ENCODE data around the gene ZNF850. TPM values are rescaled to one million over a fixed set of nuclear protein-coding genes. Genes with fewer than 3 reads are reported as not detected.
"Not testable (repeated sequence)": the region's sequence is repeated elsewhere in the genome, so short reads cannot be mapped to it uniquely, and the experiment has no call there.

ZNF850 gene
- total RNA-seq, 4 donors from 2014 or later: 1.9 to 3.3 (median 2.5) TPM

DNA sequence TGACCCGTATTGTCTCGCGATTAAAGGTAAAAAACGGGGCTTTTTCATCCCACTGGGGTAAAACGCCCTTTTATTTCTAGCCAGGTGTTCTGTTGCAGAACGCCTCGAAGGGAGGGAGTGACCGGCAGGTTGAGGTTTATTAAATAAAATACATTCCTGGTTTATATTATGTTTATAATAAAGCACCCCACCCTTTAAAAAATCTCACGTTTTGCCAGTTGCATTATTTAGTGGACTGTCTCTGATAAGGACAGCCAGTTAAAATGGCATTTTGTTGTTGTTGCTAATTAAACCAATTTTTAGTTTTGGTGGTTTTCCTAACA, 25.1 kb upstream of the ZNF850 start:
- peaks cover 0 to 46% (median 6%) of the 10 kb centered on the region in 4 donors for H3K9me3 ChIP-seq
- H3K4me3 ChIP-seq: peak overlapping the region; percentile 42 to 79 (median 62)
- H3K4me1 ChIP-seq: no peaks in the 10 kb centered on the region
- H3K36me3 ChIP-seq: peaks cover 0 to 20% (median 0%) of the 10 kb centered on the region in 3 donors
- TF ChIP-seq POLR2A (IDR thresholded peaks at IDR 0.05): no peak
- TF ChIP-seq, protein P1, sequence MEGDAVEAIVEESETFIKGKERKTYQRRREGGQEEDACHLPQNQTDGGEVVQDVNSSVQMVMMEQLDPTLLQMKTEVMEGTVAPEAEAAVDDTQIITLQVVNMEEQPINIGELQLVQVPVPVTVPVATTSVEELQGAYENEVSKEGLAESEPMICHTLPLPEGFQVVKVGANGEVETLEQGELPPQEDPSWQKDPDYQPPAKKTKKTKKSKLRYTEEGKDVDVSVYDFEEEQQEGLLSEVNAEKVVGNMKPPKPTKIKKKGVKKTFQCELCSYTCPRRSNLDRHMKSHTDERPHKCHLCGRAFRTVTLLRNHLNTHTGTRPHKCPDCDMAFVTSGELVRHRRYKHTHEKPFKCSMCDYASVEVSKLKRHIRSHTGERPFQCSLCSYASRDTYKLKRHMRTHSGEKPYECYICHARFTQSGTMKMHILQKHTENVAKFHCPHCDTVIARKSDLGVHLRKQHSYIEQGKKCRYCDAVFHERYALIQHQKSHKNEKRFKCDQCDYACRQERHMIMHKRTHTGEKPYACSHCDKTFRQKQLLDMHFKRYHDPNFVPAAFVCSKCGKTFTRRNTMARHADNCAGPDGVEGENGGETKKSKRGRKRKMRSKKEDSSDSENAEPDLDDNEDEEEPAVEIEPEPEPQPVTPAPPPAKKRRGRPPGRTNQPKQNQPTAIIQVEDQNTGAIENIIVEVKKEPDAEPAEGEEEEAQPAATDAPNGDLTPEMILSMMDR (IDR thresholded peaks at IDR 0.05): no peak
- DNase-seq: no peak
- no peaks in the 10 kb centered on the region for H3K27me3 ChIP-seq
- peak overlapping the region; percentile 37 to 80 (median 56) for H3K27ac ChIP-seq

DNA sequence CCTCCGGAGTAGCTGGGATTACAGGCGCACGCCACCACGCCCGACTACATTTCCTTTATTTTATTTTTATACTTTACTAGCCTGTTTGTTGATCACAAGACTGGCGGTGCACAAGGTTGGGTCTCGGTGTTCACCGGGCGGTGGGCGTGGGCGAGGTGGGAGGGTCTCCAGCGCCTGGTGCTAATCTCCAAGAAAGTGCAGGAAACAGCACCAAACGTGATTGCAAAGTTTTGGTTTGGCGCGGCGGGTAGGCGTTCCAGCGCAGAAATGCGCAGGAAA, 24.0 kb upstream of the ZNF850 start:
- TF ChIP-seq, protein P1 (IDR thresholded peaks at IDR 0.05): no peak
- no peak for TF ChIP-seq POLR2A (IDR thresholded peaks at IDR 0.05)
- Histone ChIP-seq H3K4me3 (peak overlapping the region; percentile 42 to 79 (median 62)), H3K4me1 (no peaks in the 10 kb centered on the region)

DNA sequence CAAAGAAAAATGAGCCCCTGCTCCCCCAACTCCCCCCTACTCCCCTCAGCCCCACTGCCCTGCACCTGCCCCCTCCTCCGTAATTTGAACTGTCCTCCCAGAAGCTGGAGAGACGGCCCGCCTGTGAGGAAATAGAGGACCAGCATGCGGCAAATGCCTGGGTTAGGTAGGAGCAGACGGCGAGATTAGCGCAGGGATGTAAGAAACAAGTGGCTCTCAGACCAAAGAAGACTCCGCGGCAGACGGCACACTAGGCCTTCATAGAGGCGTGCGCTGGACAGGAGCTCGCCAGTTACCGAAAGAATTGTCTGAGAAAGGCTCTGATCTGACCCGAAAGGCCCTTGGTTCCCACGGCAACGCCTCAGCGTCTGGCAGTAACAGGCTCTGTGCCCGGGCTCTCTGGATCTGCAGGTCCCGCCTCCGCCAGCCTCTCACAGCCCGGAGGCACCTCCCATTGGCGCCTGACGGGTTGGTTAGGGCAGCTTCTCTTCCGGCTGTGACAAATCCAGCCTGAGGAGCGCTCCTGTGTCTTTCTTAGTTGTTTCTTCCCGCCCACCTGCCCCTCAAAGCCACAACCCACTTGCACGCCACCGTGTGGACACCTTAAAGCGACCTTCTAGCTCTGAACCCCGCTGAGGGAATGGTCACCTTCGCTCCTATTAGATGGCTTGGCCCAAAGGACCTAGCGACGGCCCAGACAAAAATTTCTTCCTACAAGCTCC, 19.0 kb upstream of the ZNF850 start:
- not testable (repeated sequence) for H3K27ac ChIP-seq, H3K4me1 ChIP-seq, H3K4me3 ChIP-seq, H3K36me3 ChIP-seq, DNase-seq, H3K27me3 ChIP-seq
- H3K9me3 ChIP-seq: peaks cover 0 to 21% (median 8%) of the 10 kb centered on the region in 4 donors

More for the DNA sequence above, 24.0 kb upstream of the ZNF850 start:
- Histone ChIP-seq H3K27me3 (no peaks in the 10 kb centered on the region), H3K36me3 (peaks cover 0 to 11% (median 0%) of the 10 kb centered on the region in 3 donors), H3K27ac (peak overlapping the region in 3 of 4 donors; percentile 38 to 80 (median 74)), H3K9me3 (peaks cover 0 to 44% (median 8%) of the 10 kb centered on the region in 4 donors)
- no peak for DNase-seq

DNA sequence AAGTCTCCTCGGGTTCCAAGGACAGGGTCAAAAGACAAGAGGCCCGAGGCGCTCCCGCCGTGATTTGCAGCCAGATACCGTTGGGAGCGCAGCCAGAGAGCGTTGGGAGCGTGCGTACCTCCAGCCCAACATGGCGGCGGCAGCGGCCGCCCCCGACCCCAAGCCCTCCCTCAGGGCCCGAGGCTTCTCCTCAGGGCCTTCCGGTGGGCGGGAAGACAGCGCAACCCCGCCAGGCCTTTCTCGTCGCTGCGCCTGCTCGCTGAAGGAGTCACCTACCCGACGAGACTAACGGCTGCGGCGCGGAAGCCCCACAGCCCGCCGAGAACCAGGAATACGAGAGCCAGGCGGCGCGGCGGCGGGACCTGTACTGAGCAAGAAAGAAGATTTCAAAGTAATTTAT, 3.2 kb upstream of the ZNF850 start:
- H3K4me3 ChIP-seq: no peak overlapping the region

DNA sequence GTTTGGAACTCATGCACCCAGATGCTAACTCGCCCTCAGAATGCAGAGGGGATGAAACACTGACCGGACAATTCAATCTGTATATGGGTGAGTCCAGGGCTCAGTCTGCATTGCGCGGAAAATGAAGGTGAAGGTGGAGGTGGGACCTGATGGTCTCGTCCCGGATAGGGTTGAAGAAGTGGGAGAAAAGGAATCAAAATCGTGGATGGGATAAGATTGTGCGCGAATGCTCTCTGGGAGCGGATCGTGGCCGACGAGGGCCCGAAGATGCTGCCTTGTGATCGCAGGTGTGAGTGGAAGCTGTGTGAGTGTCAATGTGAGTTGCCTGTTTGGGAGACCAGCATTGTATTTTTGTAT, 594 bp upstream of the ZNF850 start:
- Histone ChIP-seq H3K27ac (peak overlapping the region in 3 of 4 donors; percentile 62 to 81 (median 78)), H3K36me3 (no peaks in the 10 kb centered on the region), H3K9me3 (peaks cover 0 to 43% (median 5%) of the 10 kb centered on the region in 4 donors), H3K4me3 (peak overlapping the region; percentile 62 to 79 (median 74)), H3K27me3 (no peaks in the 10 kb centered on the region), H3K4me1 (peaks cover 0 to 10% (median 2%) of the 10 kb centered on the region in 4 donors)
- TF ChIP-seq POLR2A (IDR thresholded peaks at IDR 0.05): no peak
- TF ChIP-seq, protein P1 (IDR thresholded peaks at IDR 0.05): no peak
- DNase-seq: no peak

More for the DNA sequence above, 3.2 kb upstream of the ZNF850 start:
- Histone ChIP-seq H3K9me3 (peaks cover 0 to 44% (median 7%) of the 10 kb centered on the region in 4 donors), H3K27me3 (no peaks in the 10 kb centered on the region), H3K27ac (no peak overlapping the region), H3K4me1 (peaks cover 0 to 10% (median 2%) of the 10 kb centered on the region in 4 donors), H3K36me3 (no peaks in the 10 kb centered on the region)
- DNase-seq: no peak
- TF ChIP-seq, protein P1 (IDR thresholded peaks at IDR 0.05): no peak
- TF ChIP-seq POLR2A (IDR thresholded peaks at IDR 0.05): no peak

DNA sequence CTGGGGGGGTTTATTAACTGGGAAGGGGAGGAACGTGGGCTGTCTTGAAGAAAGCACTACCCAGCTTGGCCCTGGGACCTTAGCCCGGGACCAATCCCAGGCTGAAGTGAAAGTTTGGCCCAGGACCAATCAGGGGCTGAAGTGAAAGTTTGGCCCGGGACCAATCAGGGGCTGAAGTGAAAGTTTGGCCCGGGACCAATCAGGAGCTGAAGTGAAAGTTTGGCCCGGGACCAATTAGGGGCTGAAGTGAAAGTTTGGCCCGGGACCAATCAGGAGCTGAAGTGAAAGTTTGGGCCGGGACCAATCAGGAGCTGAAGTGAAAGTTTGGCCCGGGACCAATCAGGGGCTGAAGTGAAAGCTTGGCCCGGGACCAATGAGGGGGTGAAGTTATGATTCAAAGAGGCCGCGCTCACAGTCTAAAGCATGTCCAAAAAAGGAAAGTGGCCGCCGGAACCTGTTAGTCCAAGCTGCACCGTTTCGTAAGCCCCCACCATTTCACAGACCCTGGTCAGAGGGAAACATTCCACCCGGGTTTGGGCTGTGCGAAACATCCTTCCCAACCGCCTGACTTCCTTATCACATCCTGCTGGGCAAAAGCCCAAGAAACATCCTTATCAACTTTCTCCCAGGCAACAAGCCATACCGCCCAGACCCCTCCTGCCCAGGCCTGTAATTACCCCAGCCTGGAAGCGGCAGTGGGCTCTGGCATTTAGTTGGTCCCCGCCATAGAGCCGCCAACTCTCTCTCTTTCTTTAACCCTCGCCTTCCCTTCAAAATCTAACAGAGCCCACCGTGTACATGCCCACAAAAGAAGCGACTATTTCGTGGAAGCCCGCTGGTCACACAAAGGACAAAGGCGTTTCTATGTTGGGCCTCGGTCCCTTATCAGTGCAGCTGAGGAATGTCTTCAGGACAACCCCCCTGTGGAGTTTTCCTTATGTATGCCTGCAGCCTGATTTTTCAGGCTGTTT, 1.1 kb downstream of the ZNF850 start:
- Histone ChIP-seq H3K27ac (peak overlapping the region; percentile 62 to 81 (median 79)), H3K36me3 (no peaks in the 10 kb centered on the region), H3K27me3 (no peaks in the 10 kb centered on the region), H3K9me3 (peaks cover 0 to 44% (median 6%) of the 10 kb centered on the region in 4 donors), H3K4me3 (peak overlapping the region; percentile 62 to 79 (median 74)), H3K4me1 (peaks cover 0 to 10% (median 2%) of the 10 kb centered on the region in 4 donors)
- TF ChIP-seq, protein P1 (IDR thresholded peaks at IDR 0.05): no peak
- no peak for TF ChIP-seq POLR2A (IDR thresholded peaks at IDR 0.05)
- DNase-seq: peak; percentile 25 to 62 (median 61)
